HG02981 (cell line): ENCODE measurements around the gene ADGRG7.

Experiments
- ATAC-seq: cut with Tn5 transposase; IDR thresholded peaks from one replicate; pipeline ENCODE4 v1.9.1; 2021; ENCODE audit warnings: mild to moderate bottlenecking, moderate library complexity; ENCODE audit not compliant: unreplicated experiment

Gene ADGRG7

DNA sequence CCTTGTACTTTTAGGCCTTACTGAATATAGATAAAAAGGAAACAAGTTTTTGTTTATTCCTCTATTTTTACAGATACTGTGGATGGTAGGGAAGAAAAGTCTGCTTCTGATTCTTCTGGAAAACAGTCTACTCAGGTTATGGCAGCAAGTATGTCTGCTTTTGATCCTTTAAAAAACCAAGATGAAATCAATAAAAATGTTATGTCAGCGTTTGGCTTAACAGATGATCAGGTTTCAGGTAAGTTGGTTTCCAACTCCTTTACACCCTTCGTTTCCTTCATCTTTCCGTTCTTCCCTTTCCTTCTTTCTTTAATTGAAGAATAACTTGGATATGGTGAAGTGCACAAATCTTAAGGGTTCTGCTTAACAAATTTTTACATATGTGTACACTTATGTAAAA lies 123.0 kb downstream of the ADGRG7 start:
- ATAC-seq: no peak

DNA sequence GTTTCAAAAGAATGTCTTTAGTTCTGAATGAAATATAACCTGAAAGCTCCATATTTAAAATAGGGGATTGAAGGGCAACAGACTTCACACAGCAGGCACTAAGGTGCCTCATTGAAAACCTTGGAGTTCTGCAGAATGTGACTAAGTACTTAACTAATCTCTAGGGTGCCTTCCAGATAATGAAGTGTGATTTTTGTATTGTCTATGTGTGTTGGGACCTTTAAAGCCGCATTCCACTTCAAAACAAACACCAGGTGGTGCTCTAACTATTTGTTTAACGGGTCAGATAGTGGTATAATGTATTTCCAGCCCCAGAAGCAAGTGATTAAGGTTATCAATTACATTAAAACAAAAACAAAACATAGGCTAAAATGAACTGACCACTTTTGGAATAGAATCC lies 127.9 kb downstream of the ADGRG7 start:
- ATAC-seq: no peak

DNA sequence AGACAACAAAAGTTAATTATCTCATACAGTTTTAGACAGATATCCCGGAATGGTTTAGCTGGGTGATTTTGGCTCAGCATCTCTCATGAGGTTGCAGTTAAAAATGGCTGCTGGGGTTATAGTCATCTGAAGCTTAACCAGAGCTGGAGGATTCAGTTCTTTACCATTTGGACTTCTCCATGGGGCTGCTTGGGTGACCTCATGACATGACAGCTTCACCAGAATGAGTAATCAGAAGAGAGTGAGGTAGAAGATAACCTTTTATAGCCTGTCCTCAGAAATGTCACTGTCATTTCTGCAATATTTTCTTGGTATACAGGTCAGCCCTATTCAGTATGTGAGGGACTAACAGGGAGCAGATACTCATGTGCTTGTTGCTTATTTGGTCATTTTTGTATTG lies 130.8 kb downstream of the ADGRG7 start:
- ATAC-seq: no peak

GRCh38 chr3:100743535-100743934 lies 134.1 kb downstream of the ADGRG7 start:
- no peak for ATAC-seq

- no peak for ATAC-seq
These were observed 135.3 kb downstream of the ADGRG7 start for GRCh38 chr3:100744671-100745070.
